ENCODE data around the gene SRP14.
A peak's percentile ranks its signal among the peaks of the same experiment; 100 is the strongest.

Gene SRP14

GRCh38 chr15:40050788-40051470, 11.9 kb upstream of the SRP14 start:
- no peaks in the 10 kb centered on the region for H3K36me3 ChIP-seq (ENCODE audit: insufficient read depth, low read length)
- no peaks in the 10 kb centered on the region for H3K27me3 ChIP-seq (ENCODE audit: insufficient read depth, low read length, poor library complexity, severe bottlenecking)
- H3K9me3 ChIP-seq (ENCODE audit: insufficient read depth, low read depth, low read length), result no peaks in the 10 kb centered on the region
- H3K9ac ChIP-seq (ENCODE audit: low read depth, low read length, poor library complexity, severe bottlenecking), result no peak overlapping the region
- no peaks in the 10 kb centered on the region for H3K9me2 ChIP-seq (replicated peaks; ENCODE audit: low read depth, low read length)
- no peak overlapping the region for H2AFZ ChIP-seq (ENCODE audit: low read length)
- 0 out of 2 replicates have a peak, but pooled peaks cover 10% of the 10 kb centered on the region for H3F3A ChIP-seq (ENCODE audit: low read depth)
- H3K79me2 ChIP-seq (ENCODE audit: insufficient read depth, low read length), result no peaks in the 10 kb centered on the region
- H3K4me1 ChIP-seq (ENCODE audit: insufficient read depth, low read length, poor library complexity, severe bottlenecking), result peaks cover 85% of the 10 kb centered on the region
- TF ChIP-seq EZH2phosphoT487 (IDR thresholded peaks at IDR 0.05; ENCODE audit: borderline replicate concordance), result no peak
- no peak for TF ChIP-seq CTCF (conservative IDR thresholded peaks at IDR 0.05; ENCODE audit: low read length)
- H3K4me2 ChIP-seq (ENCODE audit: low read depth, low read length, poor library complexity, severe bottlenecking), result no peak overlapping the region
- no peak overlapping the region for H3K4me3 ChIP-seq (ENCODE audit: low read length, poor library complexity, severe bottlenecking)
- no peaks in the 10 kb centered on the region for H4K20me1 ChIP-seq (ENCODE audit: insufficient read depth, low read length, poor library complexity, severe bottlenecking)

GRCh38 chr15:40048926-40049475, 10.0 kb upstream of the SRP14 start:
- TF ChIP-seq CTCF (conservative IDR thresholded peaks at IDR 0.05; ENCODE audit: low read length) (no peak), EZH2phosphoT487 (IDR thresholded peaks at IDR 0.05; ENCODE audit: borderline replicate concordance) (no peak)
- no peaks in the 10 kb centered on the region for H4K20me1 ChIP-seq (ENCODE audit: insufficient read depth, low read length, poor library complexity, severe bottlenecking)
- H3K79me2 ChIP-seq (ENCODE audit: insufficient read depth, low read length), result no peaks in the 10 kb centered on the region
- H3K9ac ChIP-seq (ENCODE audit: low read depth, low read length, poor library complexity, severe bottlenecking), result peak overlapping the region; percentile 24
- 0 out of 2 replicates have a peak, but pooled peaks cover 10% of the 10 kb centered on the region for H3F3A ChIP-seq (ENCODE audit: low read depth)
- no peaks in the 10 kb centered on the region for H3K27me3 ChIP-seq (ENCODE audit: insufficient read depth, low read length, poor library complexity, severe bottlenecking)
- no peak overlapping the region for H2AFZ ChIP-seq (ENCODE audit: low read length)
- peaks cover 80% of the 10 kb centered on the region for H3K4me1 ChIP-seq (ENCODE audit: insufficient read depth, low read length, poor library complexity, severe bottlenecking)
- no peaks in the 10 kb centered on the region for H3K9me2 ChIP-seq (replicated peaks; ENCODE audit: low read depth, low read length)
- H3K36me3 ChIP-seq (ENCODE audit: insufficient read depth, low read length), result no peaks in the 10 kb centered on the region
- no peak overlapping the region for H3K4me3 ChIP-seq (ENCODE audit: low read length, poor library complexity, severe bottlenecking)
- peak overlapping the region; percentile 28 for H3K4me2 ChIP-seq (ENCODE audit: low read depth, low read length, poor library complexity, severe bottlenecking)
- no peaks in the 10 kb centered on the region for H3K9me3 ChIP-seq (ENCODE audit: insufficient read depth, low read depth, low read length)

DNA sequence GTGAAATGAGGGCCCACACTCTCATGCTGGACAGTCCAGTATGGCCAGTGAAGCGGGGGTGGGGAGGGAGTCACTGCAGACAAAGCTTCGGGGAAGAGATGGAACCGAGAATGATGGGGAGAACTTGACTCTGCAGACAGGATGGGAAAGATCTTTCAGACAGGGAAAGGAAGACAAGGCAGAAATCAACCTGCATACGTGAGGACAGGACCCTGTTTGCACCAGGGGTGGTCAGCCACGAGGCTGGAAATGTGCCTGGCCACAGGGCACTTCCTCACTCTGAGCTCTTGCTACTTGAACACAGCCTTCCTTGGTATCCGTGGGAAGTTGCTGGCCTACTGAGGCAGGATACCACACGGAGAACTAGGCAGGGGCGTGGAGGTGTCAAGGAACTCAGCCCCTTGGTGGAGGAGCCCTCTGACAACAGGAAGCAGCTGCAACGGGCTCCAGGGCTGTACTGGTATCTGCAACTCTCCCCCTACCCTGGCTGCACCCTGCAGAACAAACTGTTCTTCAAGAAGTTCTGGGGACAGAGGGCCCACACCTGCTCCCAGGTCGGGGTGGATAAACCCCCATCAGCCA, 9.3 kb upstream of the SRP14 start:
- Histone ChIP-seq H3K4me3 (ENCODE audit: low read length, poor library complexity, severe bottlenecking) (no peak overlapping the region), H3K9ac (ENCODE audit: low read depth, low read length, poor library complexity, severe bottlenecking) (peak overlapping the region; percentile 24), H3K79me2 (ENCODE audit: insufficient read depth, low read length) (no peaks in the 10 kb centered on the region), H3F3A (ENCODE audit: low read depth) (0 out of 2 replicates have a peak, but pooled peaks cover 7% of the 10 kb centered on the region), H3K9me2 (replicated peaks; ENCODE audit: low read depth, low read length) (no peaks in the 10 kb centered on the region), H3K36me3 (ENCODE audit: insufficient read depth, low read length) (no peaks in the 10 kb centered on the region), H3K9me3 (ENCODE audit: insufficient read depth, low read depth, low read length) (no peaks in the 10 kb centered on the region), H3K4me2 (ENCODE audit: low read depth, low read length, poor library complexity, severe bottlenecking) (peak overlapping the region; percentile 28), H4K20me1 (ENCODE audit: insufficient read depth, low read length, poor library complexity, severe bottlenecking) (no peaks in the 10 kb centered on the region), H2AFZ (ENCODE audit: low read length) (no peak overlapping the region), H3K27me3 (ENCODE audit: insufficient read depth, low read length, poor library complexity, severe bottlenecking) (no peaks in the 10 kb centered on the region), H3K4me1 (ENCODE audit: insufficient read depth, low read length, poor library complexity, severe bottlenecking) (peaks cover 73% of the 10 kb centered on the region)
- TF ChIP-seq CTCF (conservative IDR thresholded peaks at IDR 0.05; ENCODE audit: low read length) (no peak), EZH2phosphoT487 (IDR thresholded peaks at IDR 0.05; ENCODE audit: borderline replicate concordance) (no peak)
